ENCODE data around the gene GARIN3.

GARIN3 gene

GRCh38 chr5:157162919-157163510 lies 3.0 kb downstream of the GARIN3 start:
- H3K4me2 ChIP-seq (ENCODE audit: insufficient read depth, low read length), result no peak overlapping the region
- no peak overlapping the region for H3K4me3 ChIP-seq (ENCODE audit: low read depth in 1 of 2, low read length in 2 of 2)

DNA sequence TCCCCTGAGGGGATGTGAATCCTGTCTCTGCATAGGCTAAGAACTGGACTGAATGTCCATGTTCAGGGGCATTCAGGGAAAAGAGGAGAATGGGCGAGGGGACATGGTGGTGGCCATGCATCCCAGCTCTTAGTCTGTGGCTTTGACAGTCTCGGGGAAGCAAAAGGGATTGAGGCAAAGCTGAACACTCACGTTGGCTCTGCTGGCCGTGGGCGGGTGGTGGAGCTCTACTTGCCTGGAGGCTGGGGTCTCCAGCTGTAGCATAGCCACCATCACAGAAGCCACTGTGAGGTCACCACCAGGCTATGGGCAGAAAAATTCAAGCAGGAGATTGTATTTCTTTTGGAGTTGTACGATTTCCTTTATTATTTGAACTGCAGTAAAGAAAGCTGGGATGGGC lies 4.1 kb downstream of the GARIN3 start:
- H3K27me3 ChIP-seq (ENCODE audit: insufficient read depth, low read length, poor library complexity), result no peaks in the 10 kb centered on the region
- no peak overlapping the region for H3K4me3 ChIP-seq (ENCODE audit: low read depth in 1 of 2, low read length in 2 of 2)
- H3K9me3 ChIP-seq (ENCODE audit: insufficient read depth, low read length, severe bottlenecking), result no peaks in the 10 kb centered on the region
- H3K36me3 ChIP-seq (ENCODE audit: insufficient read depth, low read length), result no peaks in the 10 kb centered on the region
- TF ChIP-seq, protein P1, sequence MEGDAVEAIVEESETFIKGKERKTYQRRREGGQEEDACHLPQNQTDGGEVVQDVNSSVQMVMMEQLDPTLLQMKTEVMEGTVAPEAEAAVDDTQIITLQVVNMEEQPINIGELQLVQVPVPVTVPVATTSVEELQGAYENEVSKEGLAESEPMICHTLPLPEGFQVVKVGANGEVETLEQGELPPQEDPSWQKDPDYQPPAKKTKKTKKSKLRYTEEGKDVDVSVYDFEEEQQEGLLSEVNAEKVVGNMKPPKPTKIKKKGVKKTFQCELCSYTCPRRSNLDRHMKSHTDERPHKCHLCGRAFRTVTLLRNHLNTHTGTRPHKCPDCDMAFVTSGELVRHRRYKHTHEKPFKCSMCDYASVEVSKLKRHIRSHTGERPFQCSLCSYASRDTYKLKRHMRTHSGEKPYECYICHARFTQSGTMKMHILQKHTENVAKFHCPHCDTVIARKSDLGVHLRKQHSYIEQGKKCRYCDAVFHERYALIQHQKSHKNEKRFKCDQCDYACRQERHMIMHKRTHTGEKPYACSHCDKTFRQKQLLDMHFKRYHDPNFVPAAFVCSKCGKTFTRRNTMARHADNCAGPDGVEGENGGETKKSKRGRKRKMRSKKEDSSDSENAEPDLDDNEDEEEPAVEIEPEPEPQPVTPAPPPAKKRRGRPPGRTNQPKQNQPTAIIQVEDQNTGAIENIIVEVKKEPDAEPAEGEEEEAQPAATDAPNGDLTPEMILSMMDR (IDR thresholded peaks at IDR 0.05; ENCODE audit: borderline replicate concordance, extremely low read depth, low read length, poor library complexity, severe bottlenecking), result no peak
- ATAC-seq (ENCODE audit: insufficient read depth, low read depth) (no peak), DNase-seq (no peak)
- no peaks in the 10 kb centered on the region for H3K79me2 ChIP-seq (ENCODE audit: insufficient read depth, low read length)
- H2AFZ ChIP-seq (ENCODE audit: low read depth, low read length), result no peak overlapping the region
- H4K20me1 ChIP-seq (ENCODE audit: insufficient read depth, low read length), result no peaks in the 10 kb centered on the region
- no peak overlapping the region for H3K9ac ChIP-seq (ENCODE audit: low read depth, low read length)
- no peak overlapping the region for H3K4me2 ChIP-seq (ENCODE audit: insufficient read depth, low read length)
- no peaks in the 10 kb centered on the region for H3K4me1 ChIP-seq (ENCODE audit: insufficient read depth, low read length)
- H3K27ac ChIP-seq (ENCODE audit: low read length), result no peak overlapping the region

More at GRCh38 chr5:157162919-157163510, 3.0 kb downstream of the GARIN3 start:
- no peaks in the 10 kb centered on the region for H3K4me1 ChIP-seq (ENCODE audit: insufficient read depth, low read length)
- H3K27me3 ChIP-seq (ENCODE audit: insufficient read depth, low read length, poor library complexity), result no peaks in the 10 kb centered on the region
- H4K20me1 ChIP-seq (ENCODE audit: insufficient read depth, low read length), result no peaks in the 10 kb centered on the region
- no peak for DNase-seq
- H3K79me2 ChIP-seq (ENCODE audit: insufficient read depth, low read length), result no peaks in the 10 kb centered on the region
- ATAC-seq (ENCODE audit: insufficient read depth, low read depth), result no peak
- H3K9ac ChIP-seq (ENCODE audit: low read depth, low read length), result no peak overlapping the region
- H3K9me3 ChIP-seq (ENCODE audit: insufficient read depth, low read length, severe bottlenecking), result no peaks in the 10 kb centered on the region
- TF ChIP-seq, protein P1 (IDR thresholded peaks at IDR 0.05; ENCODE audit: borderline replicate concordance, extremely low read depth, low read length, poor library complexity, severe bottlenecking), result no peak
- no peak for TF ChIP-seq EZH2 (IDR thresholded peaks at IDR 0.05; ENCODE audit: borderline replicate concordance, low read depth, low read length, severe bottlenecking)
- H3K36me3 ChIP-seq (ENCODE audit: insufficient read depth, low read length), result no peaks in the 10 kb centered on the region
- H2AFZ ChIP-seq (ENCODE audit: low read depth, low read length), result no peak overlapping the region
- no peak overlapping the region for H3K27ac ChIP-seq (ENCODE audit: low read length)

DNA sequence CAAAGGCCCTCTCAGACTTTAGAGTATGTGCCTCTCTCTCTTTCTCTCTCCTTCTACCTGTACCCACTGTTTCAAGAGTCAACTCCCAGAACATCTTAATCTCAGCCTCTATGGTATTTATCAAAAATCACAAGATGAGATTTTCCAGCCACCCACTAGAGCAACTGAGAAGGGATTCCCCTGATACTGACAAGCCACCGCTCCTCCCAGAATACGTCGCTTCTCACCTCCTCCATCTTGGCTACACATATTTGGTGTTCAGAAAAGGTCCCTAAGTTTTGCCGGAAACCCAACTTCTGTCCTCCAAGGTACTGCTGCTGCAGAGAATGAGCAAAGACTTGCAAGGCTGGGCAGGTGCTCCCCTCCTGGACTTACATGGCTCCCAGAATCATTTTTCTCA lies 6.1 kb downstream of the GARIN3 start:
- no peak for DNase-seq

More for the DNA sequence above, 6.1 kb downstream of the GARIN3 start:
- no peak overlapping the region for H3K27ac ChIP-seq (ENCODE audit: low read length)
- no peaks in the 10 kb centered on the region for H3K4me1 ChIP-seq (ENCODE audit: insufficient read depth, low read length)
- no peak overlapping the region for H3K4me3 ChIP-seq (ENCODE audit: low read depth in 1 of 2, low read length in 2 of 2)
- ATAC-seq (ENCODE audit: insufficient read depth, low read depth), result no peak
- H3K36me3 ChIP-seq (ENCODE audit: insufficient read depth, low read length), result no peaks in the 10 kb centered on the region
- H3K79me2 ChIP-seq (ENCODE audit: insufficient read depth, low read length), result no peaks in the 10 kb centered on the region
- TF ChIP-seq, protein P1 (IDR thresholded peaks at IDR 0.05; ENCODE audit: borderline replicate concordance, extremely low read depth, low read length, poor library complexity, severe bottlenecking), result no peak
- TF ChIP-seq EZH2 (IDR thresholded peaks at IDR 0.05; ENCODE audit: borderline replicate concordance, low read depth, low read length, severe bottlenecking), result no peak
- no peak overlapping the region for H3K4me2 ChIP-seq (ENCODE audit: insufficient read depth, low read length)
- no peak overlapping the region for H3K9ac ChIP-seq (ENCODE audit: low read depth, low read length)
- H3K9me3 ChIP-seq (ENCODE audit: insufficient read depth, low read length, severe bottlenecking), result no peaks in the 10 kb centered on the region
- H4K20me1 ChIP-seq (ENCODE audit: insufficient read depth, low read length), result no peaks in the 10 kb centered on the region
- no peak overlapping the region for H2AFZ ChIP-seq (ENCODE audit: low read depth, low read length)
- H3K27me3 ChIP-seq (ENCODE audit: insufficient read depth, low read length, poor library complexity), result no peaks in the 10 kb centered on the region
